IMR-90 (cell line): ENCODE results near the gene CPED1. TPM values are rescaled to one million over a fixed set of nuclear protein-coding genes. Genes with fewer than 3 reads are reported as not detected.

ENCODE experiments used
- ATAC-seq: fragments of 200-7000 bp; cut with Tn5 transposase; 2 replicates; pipeline ENCODE4 v1.9.1; 2020; ENCODE audit warnings: low read depth, mild to moderate bottlenecking, moderate library complexity
- BruUV-seq: library from RNA; stranded (reverse); fragments of 400-500 nt; replicated peaks from 2 replicates; lab custom pipeline; 2021; lab: Mats Ljungman, UMichigan
- CTCF ChIA-PET: fragments of 300-600 bp; formaldehyde crosslinking; extraction: SDS; loops from one replicate; lab custom pipeline; 2021; ENCODE audit warnings: antibody characterized with exemption; lab: Yijun Ruan, JAX
- POLR2A ChIA-PET: fragments of 300-600 bp; sonication (Branson Sonifier 250); formaldehyde crosslinking; loops from one replicate; lab custom pipeline; 2022; ENCODE audit warnings: antibody characterized with exemption; ENCODE audit not compliant: unreplicated experiment; lab: Charles Lee
- DNase-seq: peaks from one replicate; pipeline ENCODE4 v3.0.0; 2013
- H2AFZ ChIP-seq: replicated peaks from 2 replicates; pipeline ENCODE3; 2013; ENCODE audit warnings: low read length, mild to moderate bottlenecking; ENCODE audit not compliant: poor library complexity
- H2AK5ac ChIP-seq: 2 replicates; pipeline ENCODE4 v1.6.1; 2013; ENCODE audit warnings: low read depth, low read length, inconsistent platforms
- H2AK9ac ChIP-seq: replicated peaks from 2 replicates; pipeline ENCODE3; 2013; ENCODE audit warnings: mild to moderate bottlenecking, low read depth, low read length, moderate library complexity; ENCODE audit not compliant: poor library complexity
- H2BK120ac ChIP-seq: 2 replicates; pipeline ENCODE4 v1.6.1; 2013; ENCODE audit warnings: low read depth, low read length, inconsistent platforms
- H2BK15ac ChIP-seq: 3 replicates; pipeline ENCODE4 v1.6.1; 2013; ENCODE audit warnings: low read depth, low read length, inconsistent platforms
- H2BK20ac ChIP-seq: 2 replicates; pipeline ENCODE4 v1.6.1; 2013; ENCODE audit warnings: low read depth, mild to moderate bottlenecking, inconsistent platforms, low read length, moderate library complexity
- H2BK5ac ChIP-seq: 2 replicates; pipeline ENCODE4 v1.6.1; 2013; ENCODE audit warnings: mild to moderate bottlenecking, low read depth, low read length, inconsistent platforms; ENCODE audit not compliant: poor library complexity, severe bottlenecking
- H3K14ac ChIP-seq: replicated peaks from 2 replicates; pipeline ENCODE4 v1.6.1; 2013; ENCODE audit warnings: low read depth, low read length, inconsistent platforms
- H3K18ac ChIP-seq: 2 replicates; pipeline ENCODE4 v1.6.1; 2013; ENCODE audit warnings: low read depth, low read length, control low read depth
- H3K23ac ChIP-seq: 2 replicates; pipeline ENCODE4 v1.6.1; 2013; ENCODE audit warnings: low read depth, low read length, inconsistent platforms
- H3K27ac ChIP-seq: 2 replicates; pipeline ENCODE4 v1.5.1; 2013; ENCODE audit warnings: mild to moderate bottlenecking, control low read depth, low read length; ENCODE audit not compliant: insufficient read depth
- H3K27me3 ChIP-seq: 2 replicates; pipeline ENCODE4 v1.6.1; 2013; ENCODE audit warnings: low read length; ENCODE audit not compliant: control insufficient read depth, insufficient read depth
- H3K36me3 ChIP-seq: 2 replicates; pipeline ENCODE4 v1.6.1; 2013; ENCODE audit warnings: low read length, mixed read lengths; ENCODE audit not compliant: control insufficient read depth, insufficient read depth
- H3K4ac ChIP-seq: 2 replicates; pipeline ENCODE4 v1.6.1; 2013; ENCODE audit warnings: low read depth, low read length, inconsistent platforms
- H3K4me1 ChIP-seq: 2 replicates; pipeline ENCODE4 v1.6.1; 2013; ENCODE audit warnings: low read length, mixed read lengths; ENCODE audit not compliant: control insufficient read depth, insufficient read depth
- H3K4me2 ChIP-seq: 2 replicates; pipeline ENCODE4 v1.6.1; 2013; ENCODE audit warnings: low read depth, mild to moderate bottlenecking, control low read depth, low read length, moderate library complexity
- H3K4me3 ChIP-seq: 2 replicates; pipeline ENCODE4 v1.5.1; 2013; ENCODE audit warnings: low read depth, mild to moderate bottlenecking, control low read depth, low read length, moderate library complexity; ENCODE audit not compliant: insufficient read depth
- H3K56ac ChIP-seq: 2 replicates; pipeline ENCODE4 v1.6.1; 2013; ENCODE audit warnings: low read length, inconsistent platforms; ENCODE audit not compliant: insufficient read depth; ENCODE audit errors: extremely low read depth
- H3K79me1 ChIP-seq, 2 experiments: 2 replicates each; pipeline ENCODE4 v1.6.1; 2013; ENCODE audit warnings: low read length in 2 of 2, inconsistent platforms in 1 of 2, low read depth in 1 of 2
- H3K9ac ChIP-seq: 2 replicates; pipeline ENCODE4 v1.6.1; 2013; ENCODE audit warnings: low read depth, low read length, control low read depth
- H3K9me1 ChIP-seq: 2 replicates; pipeline ENCODE4 v1.6.1; 2013; ENCODE audit warnings: low read length, inconsistent platforms; ENCODE audit not compliant: insufficient read depth
- H3K9me3 ChIP-seq: 2 replicates; pipeline ENCODE4 v1.6.1; 2013; ENCODE audit warnings: low read length; ENCODE audit not compliant: control insufficient read depth, insufficient read depth
- H4K20me1 ChIP-seq: 2 replicates; pipeline ENCODE4 v1.6.1; 2013; ENCODE audit warnings: low read length, inconsistent platforms; ENCODE audit not compliant: insufficient read depth
- H4K5ac ChIP-seq: 2 replicates; pipeline ENCODE4 v1.6.1; 2013; ENCODE audit warnings: mild to moderate bottlenecking, low read depth, low read length, control low read depth
- H4K8ac ChIP-seq, 2 experiments: 2 replicates each; pipeline ENCODE4 v1.6.1; 2013; ENCODE audit warnings: low read depth in 2 of 2, low read length in 2 of 2, control low read depth in 1 of 2, inconsistent platforms in 1 of 2
- H4K91ac ChIP-seq: 2 replicates; pipeline ENCODE4 v1.6.1; 2013; ENCODE audit warnings: low read depth, low read length, inconsistent platforms; ENCODE audit not compliant: insufficient read depth
- BHLHE40 ChIP-seq: fragments of 150-350 bp; IDR thresholded peaks from 2 replicates; pipeline ENCODE4 v1.6.1; 2016; ENCODE audit warnings: mild to moderate bottlenecking, low read depth, low read length
- CEBPB ChIP-seq: IDR thresholded peaks from 2 replicates; pipeline ENCODE4 v1.6.1; 2012; ENCODE audit warnings: low read depth, low read length, improper control_type of control experiment
- CHD1 ChIP-seq: IDR thresholded peaks from 2 replicates; pipeline ENCODE4 v1.6.1; 2012; ENCODE audit warnings: low read depth, low read length, improper control_type of control experiment
- CTCF ChIP-seq: conservative IDR thresholded peaks from 2 replicates; pipeline ENCODE4 v1.5.1; 2012; ENCODE audit warnings: mild to moderate bottlenecking, low read depth, low read length, improper control_type of control experiment
- ELK1 ChIP-seq: fragments of 150-350 bp; IDR thresholded peaks from 2 replicates; pipeline ENCODE4 v1.6.1; 2016; ENCODE audit warnings: low read depth, mild to moderate bottlenecking, low read length, moderate library complexity, borderline replicate concordance
- FOS ChIP-seq: fragments of 150-350 bp; IDR thresholded peaks from 2 replicates; pipeline ENCODE4 v1.6.1; 2016; ENCODE audit warnings: low read depth, low read length
- MAZ ChIP-seq: IDR thresholded peaks from 2 replicates; pipeline ENCODE4 v1.6.1; 2012; ENCODE audit warnings: low read depth, mild to moderate bottlenecking, low read length, improper control_type of control experiment, moderate library complexity, borderline replicate concordance
- MXI1 ChIP-seq: IDR thresholded peaks from 2 replicates; pipeline ENCODE4 v1.6.1; 2012; ENCODE audit warnings: low read depth, mild to moderate bottlenecking, low read length, moderate library complexity, borderline replicate concordance
- NFE2L2 ChIP-seq: fragments of 150-350 bp; IDR thresholded peaks from 2 replicates; pipeline ENCODE4 v1.6.1; 2016; ENCODE audit warnings: low read depth, mild to moderate bottlenecking, low read length
- POLR2A ChIP-seq: IDR thresholded peaks from 2 replicates; pipeline ENCODE4 v1.6.1; 2012; ENCODE audit warnings: mild to moderate bottlenecking, low read depth, low read length
- RCOR1 ChIP-seq: IDR thresholded peaks from 2 replicates; pipeline ENCODE4 v1.6.1; 2012; ENCODE audit warnings: mild to moderate bottlenecking, low read length, improper control_type of control experiment; ENCODE audit not compliant: insufficient replicate concordance
- RFX5 ChIP-seq: IDR thresholded peaks from 2 replicates; pipeline ENCODE4 v1.8.0; 2012; ENCODE audit warnings: low read depth, mild to moderate bottlenecking, low read length, moderate library complexity
- SMC3 ChIP-seq: fragments of 150-350 bp; IDR thresholded peaks from 2 replicates; pipeline ENCODE4 v1.6.1; 2016; ENCODE audit warnings: low read depth, mild to moderate bottlenecking, antibody characterized with exemption, low read length, moderate library complexity
- WGBS, 2 experiments: methylation state at CpG; one replicate each; pipeline versions ENCODE4 v1.1.5 to v1.1.7; 2013; ENCODE audit warnings: missing lambda C conversion rate in 2 of 2; ENCODE audit not compliant: insufficient read length in 1 of 2; ENCODE audit errors: extremely low coverage in 2 of 2; 5-methylcytosine and 5-hydroxymethylcytosine counted together
- dilution Hi-C: fragments of 300-500 bp; cut with HindIII; formaldehyde crosslinking; loops from one replicate; pipeline ENCODE4 v1.14.3; 2018; ENCODE audit warnings: low sequenced_read_pairs; ENCODE audit not compliant: unreplicated experiment
- in situ Hi-C: fragments of 300-500 bp; cut with MboI; formaldehyde crosslinking; loops from 3 replicates; pipeline ENCODE4 v1.14.3; 2019; ENCODE audit warnings: low sequenced_read_pairs, inconsistent platforms, mixed read lengths
- intact Hi-C: fragments of 100-400 bp; cut with micrococcal nuclease; formaldehyde crosslinking; loops from 2 replicates; pipeline ENCODE4 v1.10.0; 2022
- polyA plus RNA-seq, 3 experiments: library from polyadenylated mRNA; depleted of rRNA; stranded (reverse); fragments of >200 nt; gene quantifications; 2 replicates each; pipeline ENCODE4 v1.2.3, GENCODE V29; 2012; ENCODE audit warnings: low replicate concordance in 1 of 3
- total RNA-seq: library from RNA; depleted of rRNA; stranded (reverse); fragments of >200 nt; gene quantifications from 2 replicates; pipeline ENCODE4 v1.2.3, GENCODE V29; 2012
- TF ChIP-seq, protein P1 (sequence below): fragments of 150-350 bp; IDR thresholded peaks from 2 replicates; pipeline ENCODE4 v1.6.1; 2017; ENCODE audit warnings: mild to moderate bottlenecking, antibody characterized with exemption, low read length, low read depth

The CPED1 gene
- total and polyA plus RNA-seq, 2 of the 4 experiments (the other 2 are of a cell fraction) = 31.2 to 96.8 TPM

- ChIA-PET POLR2A (interaction anchor here (1.0 kb wide), 1 partner anchor 115 kb away, joined by 4 read pairs; no protein-coding TSS in a partner anchor), CTCF (no interaction called here)
- intact Hi-C loops (no loop called here), in situ Hi-C loops (loop anchor here (25.0 kb wide), 2 partner anchors 191 to 341 kb away; partner anchors contain the start of gene CPED1), dilution Hi-C loops (no loop called here)
- Histone ChIP-seq H2BK15ac (no peak within 1 kb of the TSS), H3K27ac (no peak within 1 kb of the TSS), H2BK5ac (no peak within 1 kb of the TSS), H2AFZ (peak within 1 kb of the TSS; percentile 87), H2AK5ac (no peak within 1 kb of the TSS), H3K27me3 (peaks cover 21% of the 10 kb centered on the region), H2BK20ac (no peak within 1 kb of the TSS), H3K9me1 (no peaks in the 10 kb centered on the region), H3K9ac (no peak within 1 kb of the TSS; the same call in 1 of the 2 replicates), H2BK120ac (no peak within 1 kb of the TSS; the same call in 1 of the 2 replicates), H4K8ac (no peak within 1 kb of the TSS), H3K9me3 (no peaks in the 10 kb centered on the region), H3K23ac (peak within 1 kb of the TSS; percentile 65; the same call in 1 of the 2 replicates), H3K4me1 (no peaks in the 10 kb centered on the region), H3K4me3 (peak within 1 kb of the TSS; percentile 63), H4K5ac (no peak within 1 kb of the TSS), H3K14ac (0 out of 2 replicates have a peak within 1 kb of the TSS, but pooled peaks have one; percentile 52), H3K79me1 (peaks cover 0 to 6% of the 10 kb centered on the region in 2 experiments; a peak in 1 of 4 replicates), H2AK9ac (peak within 1 kb of the TSS; percentile 57), H3K36me3 (no peaks in the 10 kb centered on the region), H3K18ac (no peak within 1 kb of the TSS), H3K4ac (no peak within 1 kb of the TSS; the same call in 1 of the 2 replicates), H3K56ac (no peak within 1 kb of the TSS), H4K91ac (peak within 1 kb of the TSS; percentile 26; the same call in 1 of the 2 replicates), H3K4me2 (peak within 1 kb of the TSS; percentile 92), H4K20me1 (no peaks in the 10 kb centered on the region)
- DNase-seq (no peak), ATAC-seq (peak; percentile 89)
- WGBS, 2 experiments = 0% methylated on average over 1 of the region's 27 CpGs; no CpG with 5 or more reads in 1 of the 2 experiments
- BruUV-seq = no TSS peak
- TF ChIP-seq MXI1 (no peak), RCOR1 (no peak), FOS (no peak), RFX5 (no peak), ELK1 (no peak), CTCF (no peak), CHD1 (no peak), NFE2L2 (no peak), SMC3 (no peak), MAZ (no peak), POLR2A (no peak), BHLHE40 (no peak), CEBPB (no peak)
- TF ChIP-seq, protein P1, sequence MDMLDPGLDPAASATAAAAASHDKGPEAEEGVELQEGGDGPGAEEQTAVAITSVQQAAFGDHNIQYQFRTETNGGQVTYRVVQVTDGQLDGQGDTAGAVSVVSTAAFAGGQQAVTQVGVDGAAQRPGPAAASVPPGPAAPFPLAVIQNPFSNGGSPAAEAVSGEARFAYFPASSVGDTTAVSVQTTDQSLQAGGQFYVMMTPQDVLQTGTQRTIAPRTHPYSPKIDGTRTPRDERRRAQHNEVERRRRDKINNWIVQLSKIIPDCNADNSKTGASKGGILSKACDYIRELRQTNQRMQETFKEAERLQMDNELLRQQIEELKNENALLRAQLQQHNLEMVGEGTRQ = no peak
Observed at GRCh38 chr7:121328508-121329190, 340.1 kb downstream of the CPED1 start, which contains the start of gene WNT16. Gene WNT16 (plus strand): TSS chr7:121329000. CDS start chr7:121329293, 293 bp downstream.
